GM12878 (cell line): ENCODE data around the gene LRP1B.

Experiments
- BACH1 ChIP-seq: fragments of 450-650 bp; IDR thresholded peaks from 2 replicates; pipeline ENCODE4 v1.6.1; 2017; ENCODE audit warnings: mild to moderate bottlenecking, borderline replicate concordance
- BRCA1 ChIP-seq: IDR thresholded peaks from 2 replicates; pipeline ENCODE4 v1.6.1; 2011; ENCODE audit warnings: low read depth, low read length, improper control_type of control experiment
- CEBPB ChIP-seq, 2 experiments: fragments of 150-350 bp in 1 of 2; IDR thresholded peaks; 2 replicates each; pipeline ENCODE4 v1.6.1; 2012 to 2014; ENCODE audit warnings: low read depth in 2 of 2, low read length in 2 of 2, borderline replicate concordance in 1 of 2, inconsistent platforms in 1 of 2
- HDAC2 ChIP-seq: fragments of 200-600 bp; sonication (generic); IDR thresholded peaks from 2 replicates; pipeline ENCODE4 v1.6.1; 2017
- POLR2A ChIP-seq: IDR thresholded peaks from 2 replicates; pipeline ENCODE4 v1.6.1; 2011; ENCODE audit warnings: low read depth, mild to moderate bottlenecking, low read length
- SRF ChIP-seq, 2 experiments: IDR thresholded peaks; 2 replicates each; pipeline ENCODE4 v1.6.1; 2011; ENCODE audit warnings: low read depth in 2 of 2, low read length in 2 of 2, mild to moderate bottlenecking in 1 of 2, moderate library complexity in 1 of 2
- SUZ12 ChIP-seq: fragments of 200-600 bp; sonication (generic); IDR thresholded peaks from one replicate; pipeline ENCODE4 v1.6.1; 2018; ENCODE audit warnings: antibody characterized with exemption, mild to moderate bottlenecking; ENCODE audit not compliant: unreplicated experiment
- TAF1 ChIP-seq: IDR thresholded peaks from 2 replicates; pipeline ENCODE4 v1.6.1; 2011; ENCODE audit warnings: mild to moderate bottlenecking, low read depth, low read length, borderline replicate concordance
- TCF3 ChIP-seq: IDR thresholded peaks from 2 replicates; pipeline ENCODE4 v1.6.1; 2012; ENCODE audit warnings: low read depth, mild to moderate bottlenecking, low read length, borderline replicate concordance; ENCODE audit not compliant: insufficient read depth
- YY1 ChIP-seq: IDR thresholded peaks from 2 replicates; pipeline ENCODE4 v1.6.1; 2011; ENCODE audit warnings: low read depth, mild to moderate bottlenecking, low read length
- TF ChIP-seq, protein P1 (sequence below), 3 experiments: IDR thresholded peaks in 2 of 3; conservative IDR thresholded peaks in 1 of 3; 2 replicates each; pipeline ENCODE4 v1.5.1; 2011; ENCODE audit warnings: low read depth in 3 of 3, low read length in 3 of 3, mild to moderate bottlenecking in 3 of 3, control low read depth in 2 of 3, moderate library complexity in 2 of 3, inconsistent platforms in 1 of 3, mixed read lengths in 1 of 3; ENCODE audit not compliant: control insufficient read depth in 2 of 3, insufficient read depth in 1 of 3; ENCODE audit errors: extremely low read depth in 1 of 3
- TF ChIP-seq, protein P2 (sequence below): IDR thresholded peaks from 2 replicates; pipeline ENCODE4 v1.6.1; 2011; ENCODE audit warnings: borderline replicate concordance, low read depth, mild to moderate bottlenecking, moderate library complexity, mixed read lengths, low read length; ENCODE audit not compliant: insufficient read depth; ENCODE audit errors: extremely low read length
- TF ChIP-seq, protein P3 (sequence below): IDR thresholded peaks from 2 replicates; pipeline ENCODE4 v1.6.1; 2011; ENCODE audit warnings: mild to moderate bottlenecking, low read depth, low read length, moderate library complexity; ENCODE audit not compliant: insufficient replicate concordance
- TF ChIP-seq, protein P4 (sequence below): fragments of 450-650 bp; IDR thresholded peaks from 2 replicates; pipeline ENCODE4 v1.6.1; 2016; ENCODE audit warnings: mild to moderate bottlenecking

- TF ChIP-seq TAF1 = no peak
- TF ChIP-seq SRF (IDR thresholded peaks at IDR 0.05; ENCODE audit: low read depth in 2 of 2, low read length in 2 of 2) = no peak
- TF ChIP-seq, protein P1, sequence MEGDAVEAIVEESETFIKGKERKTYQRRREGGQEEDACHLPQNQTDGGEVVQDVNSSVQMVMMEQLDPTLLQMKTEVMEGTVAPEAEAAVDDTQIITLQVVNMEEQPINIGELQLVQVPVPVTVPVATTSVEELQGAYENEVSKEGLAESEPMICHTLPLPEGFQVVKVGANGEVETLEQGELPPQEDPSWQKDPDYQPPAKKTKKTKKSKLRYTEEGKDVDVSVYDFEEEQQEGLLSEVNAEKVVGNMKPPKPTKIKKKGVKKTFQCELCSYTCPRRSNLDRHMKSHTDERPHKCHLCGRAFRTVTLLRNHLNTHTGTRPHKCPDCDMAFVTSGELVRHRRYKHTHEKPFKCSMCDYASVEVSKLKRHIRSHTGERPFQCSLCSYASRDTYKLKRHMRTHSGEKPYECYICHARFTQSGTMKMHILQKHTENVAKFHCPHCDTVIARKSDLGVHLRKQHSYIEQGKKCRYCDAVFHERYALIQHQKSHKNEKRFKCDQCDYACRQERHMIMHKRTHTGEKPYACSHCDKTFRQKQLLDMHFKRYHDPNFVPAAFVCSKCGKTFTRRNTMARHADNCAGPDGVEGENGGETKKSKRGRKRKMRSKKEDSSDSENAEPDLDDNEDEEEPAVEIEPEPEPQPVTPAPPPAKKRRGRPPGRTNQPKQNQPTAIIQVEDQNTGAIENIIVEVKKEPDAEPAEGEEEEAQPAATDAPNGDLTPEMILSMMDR (IDR thresholded peaks at IDR 0.05 in 2 of 3, conservative IDR thresholded peaks at IDR 0.05 in 1 of 3; ENCODE audit: control insufficient read depth in 2 of 3, extremely low read depth in 1 of 3, insufficient read depth in 1 of 3, low read depth in 3 of 3, low read length in 3 of 3) = no peak
- TF ChIP-seq, protein P2, sequence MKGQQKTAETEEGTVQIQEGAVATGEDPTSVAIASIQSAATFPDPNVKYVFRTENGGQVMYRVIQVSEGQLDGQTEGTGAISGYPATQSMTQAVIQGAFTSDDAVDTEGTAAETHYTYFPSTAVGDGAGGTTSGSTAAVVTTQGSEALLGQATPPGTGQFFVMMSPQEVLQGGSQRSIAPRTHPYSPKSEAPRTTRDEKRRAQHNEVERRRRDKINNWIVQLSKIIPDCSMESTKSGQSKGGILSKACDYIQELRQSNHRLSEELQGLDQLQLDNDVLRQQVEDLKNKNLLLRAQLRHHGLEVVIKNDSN = no peak
- no peak for TF ChIP-seq YY1
- TF ChIP-seq, protein P3, sequence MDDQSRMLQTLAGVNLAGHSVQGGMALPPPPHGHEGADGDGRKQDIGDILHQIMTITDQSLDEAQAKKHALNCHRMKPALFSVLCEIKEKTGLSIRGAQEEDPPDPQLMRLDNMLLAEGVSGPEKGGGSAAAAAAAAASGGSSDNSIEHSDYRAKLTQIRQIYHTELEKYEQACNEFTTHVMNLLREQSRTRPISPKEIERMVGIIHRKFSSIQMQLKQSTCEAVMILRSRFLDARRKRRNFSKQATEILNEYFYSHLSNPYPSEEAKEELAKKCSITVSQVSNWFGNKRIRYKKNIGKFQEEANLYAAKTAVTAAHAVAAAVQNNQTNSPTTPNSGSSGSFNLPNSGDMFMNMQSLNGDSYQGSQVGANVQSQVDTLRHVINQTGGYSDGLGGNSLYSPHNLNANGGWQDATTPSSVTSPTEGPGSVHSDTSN = no peak
- TF ChIP-seq BACH1 = no peak
- TF ChIP-seq BRCA1 = no peak
- TF ChIP-seq HDAC2 = no peak
- no peak for TF ChIP-seq SUZ12
- TF ChIP-seq, protein P4, sequence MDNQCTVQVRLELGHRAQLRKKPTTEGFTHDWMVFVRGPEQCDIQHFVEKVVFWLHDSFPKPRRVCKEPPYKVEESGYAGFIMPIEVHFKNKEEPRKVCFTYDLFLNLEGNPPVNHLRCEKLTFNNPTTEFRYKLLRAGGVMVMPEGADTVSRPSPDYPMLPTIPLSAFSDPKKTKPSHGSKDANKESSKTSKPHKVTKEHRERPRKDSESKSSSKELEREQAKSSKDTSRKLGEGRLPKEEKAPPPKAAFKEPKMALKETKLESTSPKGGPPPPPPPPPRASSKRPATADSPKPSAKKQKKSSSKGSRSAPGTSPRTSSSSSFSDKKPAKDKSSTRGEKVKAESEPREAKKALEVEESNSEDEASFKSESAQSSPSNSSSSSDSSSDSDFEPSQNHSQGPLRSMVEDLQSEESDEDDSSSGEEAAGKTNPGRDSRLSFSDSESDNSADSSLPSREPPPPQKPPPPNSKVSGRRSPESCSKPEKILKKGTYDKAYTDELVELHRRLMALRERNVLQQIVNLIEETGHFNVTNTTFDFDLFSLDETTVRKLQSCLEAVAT = no peak
- TF ChIP-seq CEBPB (IDR thresholded peaks at IDR 0.05; ENCODE audit: borderline replicate concordance in 1 of 2, low read depth in 2 of 2, low read length in 2 of 2) = no peak
- no peak for TF ChIP-seq TCF3
- TF ChIP-seq POLR2A = no peak
These were observed 1294.0 kb downstream of the LRP1B start for GRCh38 chr2:140836826-140837225.
